NCI-H2029 treated with DMSO at 0.1 percent for 48 hours (cell line): ENCODE measurements around the gene CYB561A3.

Source experiments
- DNase-seq: peaks from one replicate; lab custom pipeline; 2025; lab: John Stamatoyannopoulos, UW

The CYB561A3 gene

GRCh38 chr11:61369372-61370348 is 8.0 kb upstream of the CYB561A3 start:
- DNase-seq = no peak

DNA sequence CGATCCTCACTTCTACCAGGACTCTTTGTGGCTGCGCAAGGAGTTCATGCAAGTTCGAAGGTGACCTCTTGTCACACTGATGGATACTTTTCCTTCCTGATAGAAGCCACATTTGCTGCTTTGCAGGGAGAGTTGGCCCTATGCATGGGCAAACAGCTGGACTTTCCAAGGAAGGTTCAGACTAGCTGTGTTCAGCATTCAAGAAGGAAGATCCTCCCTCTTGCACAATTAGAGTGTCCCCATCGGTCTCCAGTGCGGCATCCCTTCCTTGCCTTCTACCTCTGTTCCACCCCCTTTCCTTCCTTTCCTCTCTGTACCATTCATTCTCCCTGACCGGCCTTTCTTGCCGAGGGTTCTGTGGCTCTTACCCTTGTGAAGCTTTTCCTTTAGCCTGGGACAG is 7.0 kb upstream of the CYB561A3 start:
- no peak for DNase-seq

- no peak for DNase-seq
Observed at GRCh38 chr11:61367406-61367805, 5.7 kb upstream of the CYB561A3 start.

GRCh38 chr11:61364012-61364675 is 2.5 kb upstream of the CYB561A3 start:
- DNase-seq = no peak

GRCh38 chr11:61362542-61362875 is 827 bp upstream of the CYB561A3 start:
- DNase-seq = peak; percentile 45

DNA sequence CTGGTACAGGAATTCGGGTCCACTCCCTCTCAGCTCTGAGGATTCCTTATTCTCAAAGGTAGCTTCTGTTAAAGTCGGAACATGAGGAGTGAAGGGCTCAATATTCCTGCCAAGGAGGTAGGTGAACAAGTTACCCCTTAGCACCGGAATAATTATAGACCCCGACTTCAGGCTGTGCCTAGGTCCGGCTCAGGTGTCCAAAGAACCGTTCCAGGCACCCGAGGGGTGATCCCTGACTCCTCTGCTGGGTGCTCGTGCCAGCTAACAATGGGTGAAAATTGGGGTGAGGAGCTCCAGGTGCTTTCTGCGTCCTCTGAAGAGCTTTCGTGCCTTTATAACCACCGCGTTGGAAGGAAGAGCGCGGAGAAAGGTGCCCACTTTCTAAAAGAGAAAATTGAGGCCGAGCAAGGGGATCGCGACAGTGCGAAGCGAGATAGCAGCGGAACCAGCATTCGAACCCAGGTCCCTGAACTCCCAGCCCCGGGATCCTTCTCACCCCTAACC is 393 bp downstream of the CYB561A3 start:
- no peak for DNase-seq

- no peak for DNase-seq
Observed at GRCh38 chr11:61359516-61359915, 2.2 kb downstream of the CYB561A3 start.

- no peak for DNase-seq
Observed at GRCh38 chr11:61358566-61358965, 3.1 kb downstream of the CYB561A3 start.

- DNase-seq = no peak
Observed at GRCh38 chr11:61357894-61358239, 3.8 kb downstream of the CYB561A3 start.

GRCh38 chr11:61357233-61357893 is 4.3 kb downstream of the CYB561A3 start:
- no peak for DNase-seq

DNA sequence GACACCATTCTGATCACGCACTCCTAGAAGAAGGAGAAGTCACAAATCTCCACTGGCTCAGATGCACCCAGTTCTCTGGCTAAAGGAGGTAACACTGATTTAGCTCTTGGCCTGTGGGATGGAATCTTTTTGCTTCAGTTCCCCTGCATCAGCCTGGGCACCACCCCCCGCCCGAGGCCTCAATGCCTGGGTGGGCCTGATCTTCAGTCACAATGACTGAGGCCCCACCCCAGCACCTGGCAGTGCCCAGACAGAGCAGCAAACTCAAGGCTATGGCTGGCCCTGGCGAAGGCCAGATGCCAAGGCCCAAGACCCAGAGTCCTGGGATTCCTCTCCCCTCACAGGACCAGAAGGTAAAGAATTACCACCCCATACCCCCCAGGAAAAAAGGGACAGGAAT is 5.0 kb downstream of the CYB561A3 start:
- no peak for DNase-seq

DNA sequence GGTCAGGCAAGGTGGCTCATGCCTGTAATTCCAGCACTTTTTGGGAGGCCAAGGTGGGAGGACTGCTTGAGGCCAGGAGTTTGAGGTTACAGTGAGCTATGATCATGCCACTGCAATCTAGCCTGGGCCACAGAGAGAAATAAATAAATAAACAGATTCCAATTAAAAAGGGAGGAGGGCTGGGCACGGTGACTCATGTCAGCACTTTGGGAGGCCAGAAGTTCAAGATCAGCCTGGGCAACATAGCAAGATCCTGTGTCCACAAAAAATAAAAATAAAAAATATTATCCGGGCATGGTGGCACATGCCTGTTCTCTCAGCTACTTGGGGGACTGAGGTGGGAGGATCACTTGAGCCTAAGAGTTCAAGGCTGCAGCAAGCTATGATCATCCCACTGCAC is 7.5 kb downstream of the CYB561A3 start:
- no peak for DNase-seq

DNA sequence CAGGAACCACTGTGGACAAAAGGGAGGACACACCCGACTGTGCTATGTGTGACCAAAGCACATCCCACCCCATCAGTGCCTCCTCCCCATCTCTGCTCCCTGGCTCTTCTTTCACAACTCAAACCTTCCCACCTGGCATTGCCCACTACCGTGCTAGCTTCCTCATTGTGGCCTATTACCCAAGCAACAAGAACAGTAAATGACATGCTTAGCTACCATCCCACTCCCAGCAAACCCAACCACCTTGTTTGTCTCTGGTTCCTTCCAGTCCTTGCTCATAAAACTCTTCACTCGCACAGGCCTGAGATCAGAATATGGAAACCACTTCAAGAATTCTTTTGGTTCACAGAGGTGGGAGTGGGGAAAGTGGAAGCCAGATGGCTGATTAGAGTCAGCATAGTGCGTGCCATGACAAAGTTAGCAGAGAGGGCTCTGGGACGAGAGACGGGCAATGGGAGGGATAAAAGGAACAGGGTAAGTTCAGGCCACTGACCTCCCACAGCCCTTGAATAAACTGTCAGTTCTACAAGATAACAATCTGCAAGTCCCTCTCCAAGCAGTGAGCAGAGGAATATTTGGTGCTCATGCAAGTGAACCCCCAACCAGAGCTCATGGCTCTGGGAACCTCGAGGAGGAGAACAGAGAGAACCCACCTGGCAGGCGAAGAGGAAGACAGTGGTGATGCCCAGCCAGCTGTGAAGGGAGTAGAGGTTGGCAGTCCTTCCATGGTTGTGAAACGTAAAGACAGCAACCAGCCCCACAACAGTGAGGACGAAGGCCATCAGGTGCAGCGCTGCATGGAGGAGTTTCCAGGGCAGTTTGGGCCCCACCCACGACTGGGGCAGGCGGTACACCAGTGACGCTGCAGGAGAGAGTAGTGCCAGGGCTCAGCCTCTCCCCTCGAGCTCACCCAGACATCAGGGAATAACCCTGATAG is 8.3 kb downstream of the CYB561A3 start:
- no peak for DNase-seq

DNA sequence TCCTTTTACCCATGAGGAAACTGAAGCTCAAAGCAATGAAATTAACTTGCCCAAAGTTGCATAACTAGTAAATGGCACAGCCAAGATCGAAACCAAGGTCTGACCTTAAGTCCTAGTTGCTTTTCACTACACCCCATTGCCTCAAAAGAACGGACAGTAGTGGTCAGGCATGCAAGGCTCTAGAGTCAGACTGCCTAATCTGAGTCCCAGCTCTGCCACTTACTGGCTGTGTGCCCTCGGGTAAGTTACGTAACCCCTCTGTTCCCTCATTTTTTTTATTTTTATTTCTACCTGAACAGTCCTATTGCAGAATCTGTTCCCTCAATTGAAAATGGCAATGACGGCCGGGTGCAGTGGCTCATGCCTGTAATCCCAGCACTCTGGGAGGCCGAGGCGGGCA is 9.6 kb downstream of the CYB561A3 start:
- DNase-seq = no peak

GRCh38 chr11:61350803-61351202 is 10.9 kb downstream of the CYB561A3 start:
- no peak for DNase-seq

DNA sequence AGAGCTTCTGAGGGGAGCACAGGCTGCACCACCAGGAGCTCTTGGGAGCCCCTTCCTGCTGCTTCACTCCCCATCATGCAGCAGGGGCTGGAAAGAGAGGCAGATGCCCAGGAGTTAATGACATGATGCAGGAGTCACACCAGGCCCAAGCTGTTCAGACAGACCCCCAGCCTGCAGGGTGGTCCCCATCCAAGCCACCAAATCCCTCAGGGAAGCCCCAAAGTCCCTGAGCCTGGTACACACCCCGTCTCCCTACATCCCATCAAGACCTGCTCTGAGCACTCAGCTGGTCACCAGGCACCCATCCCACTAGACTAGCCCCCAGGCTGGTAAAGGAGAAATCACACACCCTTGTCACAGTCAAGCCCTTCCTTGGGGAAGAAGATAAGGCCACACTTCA is 11.3 kb downstream of the CYB561A3 start:
- DNase-seq = no peak

- DNase-seq = no peak
Observed at GRCh38 chr11:61349916-61350315, 11.8 kb downstream of the CYB561A3 start.

DNA sequence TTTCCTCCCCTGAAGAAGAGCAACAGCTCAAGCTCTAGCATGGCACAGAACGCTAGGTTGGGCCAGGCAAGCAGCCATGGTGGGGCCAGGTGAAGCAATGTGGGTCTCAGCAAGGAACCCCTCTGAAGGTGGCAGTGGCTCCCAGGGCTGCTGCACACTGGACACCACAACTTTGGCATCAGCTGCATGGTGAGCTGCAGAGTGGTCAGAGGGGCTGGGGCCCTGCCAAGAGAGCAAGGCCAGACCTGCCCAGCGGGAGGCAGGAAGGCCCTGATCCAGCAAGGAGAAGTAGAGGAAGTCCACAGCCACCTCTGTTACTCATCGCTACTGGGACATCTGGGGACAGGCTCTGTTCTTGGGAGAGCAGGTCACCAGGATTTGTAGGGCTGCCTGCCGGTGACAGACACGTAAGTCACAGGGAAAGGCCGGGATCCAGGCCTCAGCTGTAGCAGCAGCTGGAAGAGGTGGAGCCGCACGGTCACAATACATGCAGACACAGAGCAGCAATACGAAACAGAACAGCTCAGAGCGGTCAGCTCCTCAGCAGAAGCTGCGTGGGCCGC is 12.4 kb downstream of the CYB561A3 start:
- no peak for DNase-seq

- no peak for DNase-seq
Observed at GRCh38 chr11:61347916-61348461, 13.7 kb downstream of the CYB561A3 start.

DNA sequence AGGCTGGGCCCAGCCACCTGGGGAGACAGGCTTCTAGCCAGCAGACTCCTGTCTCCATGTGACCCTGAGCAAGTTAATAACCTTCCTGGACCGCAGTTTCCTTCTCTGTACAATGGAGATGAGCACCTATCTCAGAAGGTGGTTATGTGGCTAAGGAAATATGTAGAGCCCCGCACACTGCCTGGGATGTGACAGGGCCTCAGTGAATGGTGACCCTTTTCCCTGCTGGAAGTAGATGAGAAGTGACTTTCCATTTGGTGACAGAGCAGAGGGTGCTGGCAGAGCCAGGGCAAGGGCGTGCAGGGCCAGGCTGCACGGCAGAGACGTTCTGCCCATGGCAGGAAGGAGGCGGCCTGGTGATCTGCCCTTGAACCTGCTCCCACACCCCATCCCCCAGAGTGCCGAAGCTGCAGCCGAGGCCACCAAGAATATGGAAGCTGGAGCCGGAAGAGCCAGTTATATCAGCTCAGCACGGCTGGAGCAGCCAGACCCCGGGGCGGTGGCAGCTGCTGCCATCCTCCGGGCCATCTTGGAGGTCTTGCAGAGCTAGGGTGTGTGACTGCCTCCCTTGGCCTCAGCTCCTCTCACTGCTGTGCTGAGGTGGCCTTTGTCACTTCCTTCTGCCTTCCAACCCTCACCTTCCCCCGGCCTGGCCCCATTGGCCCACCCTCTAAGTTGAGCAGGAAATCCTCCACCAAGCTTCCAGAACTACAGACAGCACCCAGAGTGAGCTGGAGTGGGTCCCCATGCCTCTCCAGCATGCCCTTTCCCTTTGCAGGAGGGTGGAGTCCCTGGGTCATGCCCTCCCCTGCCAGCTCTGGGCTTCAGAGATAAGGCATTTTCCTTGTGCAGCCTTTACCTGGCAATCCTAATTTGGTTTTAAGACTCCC is 15.5 kb downstream of the CYB561A3 start:
- no peak for DNase-seq
